Rectal smooth muscle tissue (tissue), 1 donor: ENCODE measurements around the gene RAD51AP2.
"Not testable (repeated sequence)": the region's sequence is repeated elsewhere in the genome, so short reads cannot be mapped to it uniquely, and the experiment has no call there.

ENCODE experiments used
- H3K27ac ChIP-seq: one replicate; pipeline ENCODE4 v1.7.0; 2013; ENCODE audit warnings: low read depth, low read length, inconsistent platforms
- H3K27me3 ChIP-seq: one replicate; pipeline ENCODE4 v1.7.0; 2013; ENCODE audit warnings: low read length; ENCODE audit not compliant: control insufficient read depth, insufficient read depth
- H3K36me3 ChIP-seq: one replicate; pipeline ENCODE4 v1.7.0; 2013; ENCODE audit warnings: low read length; ENCODE audit not compliant: control insufficient read depth, insufficient read depth
- H3K4me1 ChIP-seq: one replicate; pipeline ENCODE4 v1.7.0; 2013; ENCODE audit warnings: low read length; ENCODE audit not compliant: control insufficient read depth, insufficient read depth
- H3K4me3 ChIP-seq: one replicate; pipeline ENCODE4 v1.7.0; 2013; ENCODE audit warnings: low read length
- H3K9ac ChIP-seq: one replicate; pipeline ENCODE4 v1.7.0; 2013; ENCODE audit warnings: low read length

RAD51AP2 gene

DNA sequence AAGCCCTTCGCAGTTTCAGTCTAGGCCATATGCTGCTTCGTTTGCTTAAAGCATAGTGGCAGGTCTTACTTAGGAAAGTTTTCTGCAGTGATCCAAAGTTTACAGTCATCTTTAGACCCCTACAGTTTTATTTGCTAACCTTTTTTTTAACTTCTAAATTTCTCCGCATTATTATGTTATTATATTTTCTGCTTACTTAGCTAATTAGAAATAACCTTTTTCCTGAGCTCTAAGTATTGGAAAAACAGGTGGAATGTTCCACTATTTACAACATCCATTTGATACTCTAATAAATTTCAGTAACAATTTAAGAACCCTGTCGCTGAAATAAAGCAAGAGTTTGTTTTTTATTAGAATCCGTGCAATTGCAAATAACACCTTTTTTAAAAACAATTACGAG is 4.1 kb upstream of the RAD51AP2 start:
- Histone ChIP-seq H3K4me3 (no peak overlapping the region), H3K36me3 (no peaks in the 10 kb centered on the region), H3K27ac (no peak overlapping the region), H3K4me1 (peaks cover 3% of the 10 kb centered on the region), H3K9ac (no peak overlapping the region), H3K27me3 (no peaks in the 10 kb centered on the region)

DNA sequence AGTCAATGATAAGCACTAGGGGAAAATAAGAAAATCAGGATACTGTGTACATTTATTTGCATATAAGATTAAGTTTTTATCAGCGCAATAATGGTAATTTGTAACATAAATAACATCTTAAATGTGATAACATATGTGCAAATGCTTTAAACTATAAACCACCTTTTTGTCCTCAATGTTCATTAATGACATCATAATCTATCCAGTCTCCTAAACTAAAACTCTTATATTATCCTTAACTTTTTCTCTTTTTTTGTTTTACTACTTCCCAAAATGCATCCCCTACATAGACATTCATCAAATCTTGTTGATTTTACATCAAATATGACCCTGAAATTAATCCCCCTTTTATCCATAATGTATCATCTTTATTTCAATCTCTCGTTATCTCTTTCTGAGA is 3.4 kb upstream of the RAD51AP2 start:
- Histone ChIP-seq H3K4me3 (no peak overlapping the region), H3K27me3 (no peaks in the 10 kb centered on the region), H3K9ac (no peak overlapping the region), H3K4me1 (peaks cover 3% of the 10 kb centered on the region), H3K36me3 (no peaks in the 10 kb centered on the region), H3K27ac (no peak overlapping the region)

- H3K27me3 ChIP-seq, result no peaks in the 10 kb centered on the region
- H3K36me3 ChIP-seq, result no peaks in the 10 kb centered on the region
- peaks cover 3% of the 10 kb centered on the region for H3K4me1 ChIP-seq
- no peak overlapping the region for H3K9ac ChIP-seq
- H3K27ac ChIP-seq, result no peak overlapping the region
- no peak overlapping the region for H3K4me3 ChIP-seq
Observed at GRCh38 chr2:17520761-17521160, 2.5 kb upstream of the RAD51AP2 start.

- Histone ChIP-seq H3K4me3 (no peak overlapping the region), H3K27me3 (no peaks in the 10 kb centered on the region), H3K9ac (no peak overlapping the region), H3K4me1 (peaks cover 3% of the 10 kb centered on the region), H3K36me3 (no peaks in the 10 kb centered on the region), H3K27ac (no peak overlapping the region)
Observed at GRCh38 chr2:17519486-17519885, 1.2 kb upstream of the RAD51AP2 start.

- Histone ChIP-seq H3K4me1 (peaks cover 3% of the 10 kb centered on the region), H3K36me3 (no peaks in the 10 kb centered on the region), H3K9ac (no peak overlapping the region), H3K4me3 (peak overlapping the region; percentile 70), H3K27me3 (no peaks in the 10 kb centered on the region), H3K27ac (peak overlapping the region; percentile 59)
Observed at GRCh38 chr2:17517481-17518211, 594 bp downstream of the RAD51AP2 start.

GRCh38 chr2:17515652-17516051 is 2.6 kb downstream of the RAD51AP2 start:
- H3K9ac ChIP-seq, result no peak overlapping the region
- no peak overlapping the region for H3K4me3 ChIP-seq
- peaks cover 3% of the 10 kb centered on the region for H3K4me1 ChIP-seq
- H3K27me3 ChIP-seq, result no peaks in the 10 kb centered on the region
- H3K27ac ChIP-seq, result no peak overlapping the region
- H3K36me3 ChIP-seq, result no peaks in the 10 kb centered on the region

DNA sequence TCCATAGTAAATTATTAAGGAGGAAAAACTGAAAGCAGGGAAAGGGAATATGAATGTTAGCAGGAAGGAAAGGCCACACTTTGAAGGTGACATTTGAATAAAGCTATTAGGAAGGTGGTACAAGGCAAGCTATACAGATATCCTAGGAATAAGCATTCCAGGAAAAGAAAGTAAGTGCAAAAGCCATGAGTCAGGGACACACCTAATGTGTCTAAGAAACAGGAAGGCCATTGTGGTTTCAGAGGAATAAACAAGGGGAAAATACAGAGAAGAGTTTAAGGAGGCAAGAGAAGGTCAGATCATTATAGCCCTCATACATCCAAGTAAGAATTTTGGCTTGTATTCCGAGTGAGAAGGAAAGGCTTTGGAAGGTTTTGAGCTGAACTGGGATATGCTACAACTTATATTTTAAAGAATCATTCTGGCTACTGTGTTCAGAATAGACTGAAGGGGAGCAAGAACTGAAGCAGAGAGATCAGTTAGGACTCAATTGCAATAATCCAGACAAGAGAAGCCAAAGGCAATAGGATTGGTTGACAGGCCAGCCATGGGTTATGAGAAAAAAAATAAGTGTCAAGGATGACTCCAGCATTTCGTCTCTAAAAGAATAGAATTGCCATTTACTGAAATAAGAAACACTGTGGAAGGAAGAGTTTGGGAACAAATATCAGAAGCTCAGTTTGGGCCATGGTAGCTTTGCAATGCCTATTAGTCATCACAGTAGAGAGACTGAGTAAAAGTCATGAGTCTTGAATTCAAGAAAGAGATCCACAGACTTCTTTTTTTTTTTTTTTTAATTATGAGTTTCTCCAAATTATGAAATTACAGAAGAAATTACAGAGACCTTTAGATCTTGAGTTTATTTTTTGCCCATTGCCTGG is 11.3 kb downstream of the RAD51AP2 start:
- H3K27ac ChIP-seq, result no peak overlapping the region
- H3K36me3 ChIP-seq, result no peaks in the 10 kb centered on the region
- H3K4me3 ChIP-seq, result no peak overlapping the region
- H3K27me3 ChIP-seq, result no peaks in the 10 kb centered on the region
- H3K4me1 ChIP-seq, result no peaks in the 10 kb centered on the region
- H3K9ac ChIP-seq, result no peak overlapping the region

GRCh38 chr2:17497718-17498117 is 20.5 kb downstream of the RAD51AP2 start:
- H3K27me3 ChIP-seq, result no peaks in the 10 kb centered on the region
- no peaks in the 10 kb centered on the region for H3K36me3 ChIP-seq
- no peak overlapping the region for H3K4me3 ChIP-seq
- H3K27ac ChIP-seq, result no peak overlapping the region
- no peaks in the 10 kb centered on the region for H3K4me1 ChIP-seq
- no peak overlapping the region for H3K9ac ChIP-seq

GRCh38 chr2:17495590-17495989 is 22.6 kb downstream of the RAD51AP2 start:
- Histone ChIP-seq H3K4me1 (no peaks in the 10 kb centered on the region), H3K4me3 (no peak overlapping the region), H3K27me3 (no peaks in the 10 kb centered on the region), H3K9ac (no peak overlapping the region), H3K27ac (no peak overlapping the region), H3K36me3 (no peaks in the 10 kb centered on the region)

DNA sequence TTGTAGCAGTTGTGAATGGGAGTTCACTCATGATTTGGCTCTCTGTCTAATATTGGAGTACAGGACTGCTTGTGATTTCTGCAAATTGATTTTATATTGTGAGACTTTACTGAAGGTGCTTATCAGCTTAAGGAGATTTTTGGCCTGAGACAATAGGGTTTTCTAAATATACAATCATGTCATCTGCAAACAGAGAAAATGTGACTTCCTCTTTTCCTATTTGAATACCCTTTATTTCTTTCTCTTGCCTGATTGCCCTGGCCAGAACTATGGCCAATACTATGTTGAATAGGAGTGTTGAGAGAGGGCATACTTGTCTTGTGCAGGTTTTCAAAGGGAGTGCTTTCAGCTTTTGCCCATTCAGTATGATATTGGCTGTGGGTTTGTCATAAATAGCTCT is 28.1 kb downstream of the RAD51AP2 start:
- not testable (repeated sequence) for H3K9ac ChIP-seq, H3K27me3 ChIP-seq, H3K27ac ChIP-seq, H3K36me3 ChIP-seq, H3K4me1 ChIP-seq, H3K4me3 ChIP-seq

DNA sequence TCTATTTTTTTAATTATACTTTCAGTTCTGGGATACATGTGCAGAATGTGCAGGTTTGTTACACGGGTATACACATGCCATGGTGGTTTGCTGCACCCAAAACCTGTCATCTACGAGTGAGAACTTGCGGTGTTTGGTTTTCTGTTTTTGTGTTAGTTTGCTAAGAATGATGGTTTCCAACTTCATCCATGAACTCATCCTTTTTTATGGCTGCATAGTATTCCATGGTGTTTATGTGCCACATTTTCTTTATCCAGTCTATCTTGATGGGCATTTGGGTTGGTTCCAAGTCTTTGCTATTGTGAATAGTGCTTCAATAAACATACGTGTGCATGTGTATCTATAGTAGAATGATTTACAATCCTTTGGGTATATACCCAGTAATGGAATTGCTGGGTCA is 29.6 kb downstream of the RAD51AP2 start:
- H3K9ac ChIP-seq, result not testable (repeated sequence)

GRCh38 chr2:17483496-17483895 is 34.7 kb downstream of the RAD51AP2 start:
- Histone ChIP-seq H3K4me3 (no peak overlapping the region), H3K9ac (no peak overlapping the region), H3K36me3 (no peaks in the 10 kb centered on the region), H3K27ac (no peak overlapping the region), H3K27me3 (no peaks in the 10 kb centered on the region), H3K4me1 (no peaks in the 10 kb centered on the region)

More for the DNA sequence above, 29.6 kb downstream of the RAD51AP2 start:
- H3K36me3 ChIP-seq, H3K4me3 ChIP-seq, H3K27ac ChIP-seq, H3K4me1 ChIP-seq, H3K27me3 ChIP-seq: not testable (repeated sequence)
